GM20000 (cell line): ENCODE data around the gene ITPKC.

Experiments used
- DNase-seq: peaks from one replicate; pipeline ENCODE4 v3.0.0; 2012; ENCODE audit warnings: low spot score
- TF ChIP-seq, protein P1 (sequence below): IDR thresholded peaks from 2 replicates; pipeline ENCODE4 v1.5.1; 2012; ENCODE audit warnings: mild to moderate bottlenecking, control low read depth; ENCODE audit errors: extremely low read depth, missing control alignments

ITPKC gene

DNA sequence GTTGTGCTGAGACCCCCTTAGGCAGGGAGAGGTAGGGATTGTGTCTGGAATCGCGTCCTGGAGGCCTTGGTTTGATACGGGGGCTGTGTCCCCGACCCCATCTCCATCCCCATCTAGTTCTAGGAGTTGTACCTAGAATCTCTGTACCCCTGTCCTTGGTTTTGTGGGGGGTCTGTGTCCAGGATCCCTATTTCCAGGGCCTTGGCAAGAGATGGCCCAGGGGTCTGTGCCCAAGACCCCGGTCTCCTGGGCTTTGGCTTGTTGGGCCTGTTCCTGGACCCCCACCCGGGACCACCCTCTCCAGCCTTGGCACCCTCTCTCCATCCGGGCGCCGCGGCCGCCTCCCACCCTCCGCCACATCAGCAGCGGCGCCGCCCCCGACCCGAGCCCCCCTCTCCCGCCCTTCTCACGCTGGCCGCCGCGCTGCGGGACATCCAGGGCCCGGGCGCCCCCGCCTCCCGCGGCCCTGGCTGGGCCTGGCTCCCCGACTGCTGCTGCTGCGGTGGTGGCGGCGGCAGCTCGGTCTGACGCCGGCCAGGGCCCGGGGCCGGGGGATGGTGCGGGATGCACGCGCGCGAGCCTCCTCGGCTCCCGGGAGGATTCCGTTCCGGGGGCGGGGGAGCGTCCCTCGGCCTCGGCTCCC lies 26.7 kb upstream of the ITPKC start, which contains the start of gene NUMBL:
TSS of gene NUMBL (minus strand) at position 602 of the 643 bp plus-strand sequence. CDS start at position 434, 168 bp downstream.
- DNase-seq = no peak
- TF ChIP-seq, protein P1, sequence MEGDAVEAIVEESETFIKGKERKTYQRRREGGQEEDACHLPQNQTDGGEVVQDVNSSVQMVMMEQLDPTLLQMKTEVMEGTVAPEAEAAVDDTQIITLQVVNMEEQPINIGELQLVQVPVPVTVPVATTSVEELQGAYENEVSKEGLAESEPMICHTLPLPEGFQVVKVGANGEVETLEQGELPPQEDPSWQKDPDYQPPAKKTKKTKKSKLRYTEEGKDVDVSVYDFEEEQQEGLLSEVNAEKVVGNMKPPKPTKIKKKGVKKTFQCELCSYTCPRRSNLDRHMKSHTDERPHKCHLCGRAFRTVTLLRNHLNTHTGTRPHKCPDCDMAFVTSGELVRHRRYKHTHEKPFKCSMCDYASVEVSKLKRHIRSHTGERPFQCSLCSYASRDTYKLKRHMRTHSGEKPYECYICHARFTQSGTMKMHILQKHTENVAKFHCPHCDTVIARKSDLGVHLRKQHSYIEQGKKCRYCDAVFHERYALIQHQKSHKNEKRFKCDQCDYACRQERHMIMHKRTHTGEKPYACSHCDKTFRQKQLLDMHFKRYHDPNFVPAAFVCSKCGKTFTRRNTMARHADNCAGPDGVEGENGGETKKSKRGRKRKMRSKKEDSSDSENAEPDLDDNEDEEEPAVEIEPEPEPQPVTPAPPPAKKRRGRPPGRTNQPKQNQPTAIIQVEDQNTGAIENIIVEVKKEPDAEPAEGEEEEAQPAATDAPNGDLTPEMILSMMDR = no peak

DNA sequence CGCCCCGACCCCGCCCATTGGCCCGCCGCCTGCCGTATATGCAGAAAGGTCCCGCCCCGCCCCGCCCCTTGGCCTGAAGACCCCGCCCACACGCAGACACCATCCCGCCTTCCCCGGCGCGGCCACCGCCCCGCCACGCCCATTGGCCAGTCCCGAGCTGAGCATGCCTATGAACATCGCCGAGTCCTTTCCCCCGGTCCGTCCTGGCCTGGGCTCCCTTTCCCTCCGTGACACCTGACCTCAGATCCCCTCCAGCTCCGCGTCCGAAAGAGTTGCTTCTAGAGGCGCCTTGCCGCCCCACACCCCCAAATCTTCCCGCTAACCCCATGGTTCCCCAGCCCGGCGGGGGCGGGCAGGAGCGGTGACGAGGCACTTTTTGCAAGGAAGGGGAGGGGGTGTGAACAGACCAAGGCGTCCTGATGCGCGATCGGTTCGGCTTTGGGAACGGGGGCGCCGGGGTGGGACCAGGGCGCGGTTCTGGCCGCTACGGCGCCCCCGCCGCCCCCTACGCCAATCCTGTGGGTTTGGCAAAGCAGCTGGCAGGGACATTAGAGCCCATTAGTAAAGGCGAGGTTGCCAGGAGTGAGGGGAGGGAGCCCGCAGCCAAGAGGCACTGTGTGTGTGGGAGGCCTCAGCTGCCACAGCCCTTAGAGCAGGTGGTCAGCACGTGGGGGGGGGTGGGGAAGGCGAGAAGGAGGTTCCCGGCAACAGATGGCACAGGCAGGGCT lies 26.1 kb upstream of the ITPKC start:
- DNase-seq = peak; percentile 99
- TF ChIP-seq, protein P1 = no peak

GRCh38 chr19:40691421-40692211 lies 25.3 kb upstream of the ITPKC start:
- DNase-seq = no peak
- TF ChIP-seq, protein P1 = no peak

- TF ChIP-seq, protein P1 = no peak
- no peak for DNase-seq
Measured at GRCh38 chr19:40692212-40692551, 24.7 kb upstream of the ITPKC start.

DNA sequence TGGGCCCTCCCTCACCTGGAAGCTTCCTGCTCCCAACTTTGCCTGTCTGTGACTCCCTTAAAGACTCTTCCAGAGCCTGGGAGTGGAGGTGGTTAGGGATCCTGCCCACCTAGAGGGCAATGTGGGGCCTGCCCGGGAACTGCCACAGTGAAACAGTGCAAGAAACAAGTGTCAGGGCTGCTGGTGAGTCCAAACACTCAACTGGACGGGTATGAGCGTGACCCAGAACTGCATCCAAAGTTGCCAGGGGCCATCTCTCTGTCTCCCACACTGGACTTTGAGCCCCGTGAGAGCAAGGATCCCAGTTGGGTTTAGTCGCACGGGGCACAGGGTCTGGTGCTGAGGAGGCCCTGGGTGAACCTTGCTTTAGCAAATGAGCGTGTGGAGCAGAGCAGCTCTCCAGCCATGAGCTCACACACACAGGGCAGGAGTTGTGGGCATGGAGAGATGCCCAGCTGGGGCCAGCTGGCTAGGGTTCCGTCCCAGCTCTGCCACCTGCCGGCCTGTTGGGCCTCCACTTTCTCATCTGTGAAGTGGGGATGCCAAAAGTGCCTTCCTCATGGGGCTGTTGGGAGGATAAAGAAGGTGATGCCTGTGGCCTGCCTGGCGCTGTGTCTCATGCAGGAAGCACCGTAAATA lies 23.6 kb upstream of the ITPKC start:
- no peak for DNase-seq

DNA sequence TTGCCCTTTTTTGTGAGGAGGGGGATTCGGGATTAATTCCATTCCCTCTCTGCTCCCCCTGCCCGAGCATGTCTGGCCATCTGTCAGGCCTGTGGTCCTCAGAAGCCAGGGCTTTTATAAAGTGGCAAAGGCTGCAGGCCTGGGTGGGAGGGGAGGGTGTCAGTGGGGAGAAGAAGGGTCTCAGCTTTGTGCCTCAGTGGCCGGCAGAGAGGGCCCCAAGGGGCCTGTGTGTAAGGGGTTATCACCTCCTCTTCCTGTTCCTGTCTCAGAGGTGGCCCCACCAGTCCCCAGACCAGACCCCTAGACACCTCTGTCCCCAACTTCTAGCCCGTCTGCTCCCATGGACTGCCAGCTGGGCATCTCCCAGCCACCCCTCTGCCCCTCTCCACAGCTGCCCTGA lies 23.0 kb upstream of the ITPKC start:
- DNase-seq = no peak
- TF ChIP-seq, protein P1 = no peak

More for the DNA sequence above, 23.6 kb upstream of the ITPKC start:
- TF ChIP-seq, protein P1 = no peak

DNA sequence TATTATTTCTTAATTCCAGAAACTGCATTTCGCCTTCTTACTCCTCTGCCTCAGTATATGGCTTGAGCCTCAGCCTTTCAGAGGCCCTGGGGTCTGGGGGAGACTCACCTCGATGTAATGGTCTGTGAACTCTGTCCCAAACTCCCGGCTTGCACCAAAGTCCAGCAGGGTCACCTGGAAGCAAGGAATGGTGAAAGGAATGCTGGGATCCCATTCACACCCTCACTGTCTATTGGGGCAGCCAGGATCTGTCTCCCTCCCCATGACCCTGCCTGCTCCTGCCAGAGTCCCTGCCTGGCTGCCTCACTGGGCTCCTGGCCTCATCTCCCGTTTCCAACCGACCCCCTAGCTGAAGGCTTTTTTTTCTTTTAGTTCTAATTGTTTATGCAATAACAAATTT lies 21.0 kb upstream of the ITPKC start:
- TF ChIP-seq, protein P1 = no peak
- no peak for DNase-seq
